ENCODE measurements around the gene ERVFRD-1.

DNA sequence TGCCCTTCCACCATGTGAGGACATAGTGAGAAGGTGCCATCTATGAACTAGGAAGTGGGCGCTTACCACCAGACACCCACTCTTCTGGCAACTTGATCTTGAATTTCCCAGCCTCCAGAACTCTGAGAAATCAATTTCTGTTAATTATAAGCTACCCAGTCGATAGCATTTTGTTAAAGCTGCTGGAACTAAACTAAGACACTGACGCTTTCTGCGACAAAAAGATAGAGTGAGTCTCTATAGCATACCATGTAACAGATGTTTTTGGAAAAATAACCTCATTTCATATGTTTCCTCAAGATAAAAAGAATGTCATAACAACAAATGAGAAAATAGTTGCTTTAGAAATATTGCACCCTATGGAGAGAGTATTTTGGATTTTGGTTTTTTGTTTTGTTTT lies 33.3 kb downstream of the ERVFRD-1 start:
- TF ChIP-seq POLR2A (IDR thresholded peaks at IDR 0.05), result no peak
- TF ChIP-seq, protein P1, sequence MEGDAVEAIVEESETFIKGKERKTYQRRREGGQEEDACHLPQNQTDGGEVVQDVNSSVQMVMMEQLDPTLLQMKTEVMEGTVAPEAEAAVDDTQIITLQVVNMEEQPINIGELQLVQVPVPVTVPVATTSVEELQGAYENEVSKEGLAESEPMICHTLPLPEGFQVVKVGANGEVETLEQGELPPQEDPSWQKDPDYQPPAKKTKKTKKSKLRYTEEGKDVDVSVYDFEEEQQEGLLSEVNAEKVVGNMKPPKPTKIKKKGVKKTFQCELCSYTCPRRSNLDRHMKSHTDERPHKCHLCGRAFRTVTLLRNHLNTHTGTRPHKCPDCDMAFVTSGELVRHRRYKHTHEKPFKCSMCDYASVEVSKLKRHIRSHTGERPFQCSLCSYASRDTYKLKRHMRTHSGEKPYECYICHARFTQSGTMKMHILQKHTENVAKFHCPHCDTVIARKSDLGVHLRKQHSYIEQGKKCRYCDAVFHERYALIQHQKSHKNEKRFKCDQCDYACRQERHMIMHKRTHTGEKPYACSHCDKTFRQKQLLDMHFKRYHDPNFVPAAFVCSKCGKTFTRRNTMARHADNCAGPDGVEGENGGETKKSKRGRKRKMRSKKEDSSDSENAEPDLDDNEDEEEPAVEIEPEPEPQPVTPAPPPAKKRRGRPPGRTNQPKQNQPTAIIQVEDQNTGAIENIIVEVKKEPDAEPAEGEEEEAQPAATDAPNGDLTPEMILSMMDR (IDR thresholded peaks at IDR 0.05), result no peak
